Fibroblast of villous mesenchyme (primary cell): Measurements from ENCODE around the gene MAPK1. TPM values are rescaled to one million over a fixed set of nuclear protein-coding genes. Genes with fewer than 3 reads are reported as not detected.
A peak's percentile ranks its signal among the peaks of the same experiment; 100 is the strongest.
"Not testable (repeated sequence)": the region's sequence is repeated elsewhere in the genome, so short reads cannot be mapped to it uniquely, and the experiment has no call there.

ENCODE experiments used
- DNase-seq: peaks from one replicate; pipeline ENCODE4 v3.0.0-alpha.2; 2010; ENCODE audit warnings: low read depth
- H3K4me3 ChIP-seq: 2 replicates; pipeline ENCODE4 v1.5.1; 2011; ENCODE audit warnings: low read depth, mild to moderate bottlenecking, low read length
- total RNA-seq: library from RNA; depleted of rRNA; stranded (reverse); fragments of >200 nt; gene quantifications from 2 replicates; pipeline ENCODE4 v1.2.3, GENCODE V29; 2012
- TF ChIP-seq, protein P1 (sequence below): IDR thresholded peaks from 2 replicates; pipeline ENCODE4 v1.5.1; 2012; ENCODE audit warnings: low read depth, mild to moderate bottlenecking, low read length; ENCODE audit not compliant: insufficient read depth

Gene MAPK1
- total RNA-seq, 1 donor: 51.8 TPM

DNA sequence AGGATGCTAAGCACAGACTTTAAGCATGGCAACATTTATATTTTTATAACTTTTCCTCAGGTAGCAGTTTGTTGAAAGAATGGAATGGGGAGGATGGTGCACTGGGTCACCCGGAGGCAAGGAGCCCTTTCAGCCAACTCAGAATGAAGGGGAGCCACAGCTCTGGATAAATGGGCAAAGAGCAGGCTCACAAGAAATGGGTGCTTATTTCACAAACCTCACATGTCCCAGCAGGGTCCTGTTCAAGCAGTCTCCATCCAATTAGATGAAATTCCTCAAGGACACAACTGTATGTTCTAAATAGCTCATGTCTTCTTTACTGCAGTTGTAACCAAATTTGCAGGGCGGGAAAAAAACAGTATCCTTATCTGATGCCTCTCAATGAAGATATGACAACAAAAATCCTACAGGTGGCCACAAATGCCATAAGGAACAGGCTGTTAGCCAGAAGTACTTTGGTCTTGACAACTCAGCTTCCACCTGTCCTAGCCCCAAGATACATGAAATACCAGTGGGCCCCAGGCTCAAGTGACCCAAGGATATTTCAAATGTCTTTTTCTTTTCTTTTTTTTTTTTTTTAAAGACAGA is 48.2 kb downstream of the MAPK1 start:
- no peak for DNase-seq
- TF ChIP-seq, protein P1, sequence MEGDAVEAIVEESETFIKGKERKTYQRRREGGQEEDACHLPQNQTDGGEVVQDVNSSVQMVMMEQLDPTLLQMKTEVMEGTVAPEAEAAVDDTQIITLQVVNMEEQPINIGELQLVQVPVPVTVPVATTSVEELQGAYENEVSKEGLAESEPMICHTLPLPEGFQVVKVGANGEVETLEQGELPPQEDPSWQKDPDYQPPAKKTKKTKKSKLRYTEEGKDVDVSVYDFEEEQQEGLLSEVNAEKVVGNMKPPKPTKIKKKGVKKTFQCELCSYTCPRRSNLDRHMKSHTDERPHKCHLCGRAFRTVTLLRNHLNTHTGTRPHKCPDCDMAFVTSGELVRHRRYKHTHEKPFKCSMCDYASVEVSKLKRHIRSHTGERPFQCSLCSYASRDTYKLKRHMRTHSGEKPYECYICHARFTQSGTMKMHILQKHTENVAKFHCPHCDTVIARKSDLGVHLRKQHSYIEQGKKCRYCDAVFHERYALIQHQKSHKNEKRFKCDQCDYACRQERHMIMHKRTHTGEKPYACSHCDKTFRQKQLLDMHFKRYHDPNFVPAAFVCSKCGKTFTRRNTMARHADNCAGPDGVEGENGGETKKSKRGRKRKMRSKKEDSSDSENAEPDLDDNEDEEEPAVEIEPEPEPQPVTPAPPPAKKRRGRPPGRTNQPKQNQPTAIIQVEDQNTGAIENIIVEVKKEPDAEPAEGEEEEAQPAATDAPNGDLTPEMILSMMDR: no peak

DNA sequence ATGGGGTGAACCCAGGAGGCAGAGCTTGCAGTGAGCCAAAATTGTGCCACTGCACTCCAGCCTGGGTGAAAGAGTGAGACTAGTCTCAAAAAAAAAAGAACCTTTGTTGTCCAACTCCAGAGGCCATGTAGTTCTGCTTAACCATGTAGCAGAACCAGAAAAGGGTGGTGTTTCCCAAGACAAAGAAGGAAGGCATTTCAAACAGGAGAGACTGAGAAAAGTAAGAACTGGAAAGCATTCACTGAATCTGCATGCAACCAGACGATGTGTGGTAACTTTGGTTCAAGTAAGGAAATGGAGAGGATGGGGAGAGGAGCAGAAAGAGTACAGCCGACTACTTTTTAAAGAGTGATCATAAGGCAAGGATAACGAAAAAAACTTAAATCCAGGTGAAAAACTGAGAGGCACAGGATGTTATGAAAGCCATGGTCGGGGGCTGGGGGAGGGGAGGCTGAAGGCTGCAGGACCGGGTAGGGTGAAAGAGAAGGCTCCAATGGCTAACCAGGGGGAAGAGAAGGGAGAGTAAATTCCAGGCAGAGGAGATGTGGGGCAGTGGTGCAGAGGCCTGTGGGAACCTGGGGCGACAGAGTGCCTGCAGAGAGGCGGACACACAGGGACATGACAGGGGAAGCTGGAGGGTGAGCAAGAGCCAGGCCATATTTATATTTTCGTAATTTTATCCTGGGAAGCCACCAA is 48.8 kb downstream of the MAPK1 start:
- no peak for DNase-seq
- H3K4me3 ChIP-seq: no peak overlapping the region
- TF ChIP-seq, protein P1: no peak

More for the DNA sequence above, 48.2 kb downstream of the MAPK1 start:
- H3K4me3 ChIP-seq: no peak overlapping the region

DNA sequence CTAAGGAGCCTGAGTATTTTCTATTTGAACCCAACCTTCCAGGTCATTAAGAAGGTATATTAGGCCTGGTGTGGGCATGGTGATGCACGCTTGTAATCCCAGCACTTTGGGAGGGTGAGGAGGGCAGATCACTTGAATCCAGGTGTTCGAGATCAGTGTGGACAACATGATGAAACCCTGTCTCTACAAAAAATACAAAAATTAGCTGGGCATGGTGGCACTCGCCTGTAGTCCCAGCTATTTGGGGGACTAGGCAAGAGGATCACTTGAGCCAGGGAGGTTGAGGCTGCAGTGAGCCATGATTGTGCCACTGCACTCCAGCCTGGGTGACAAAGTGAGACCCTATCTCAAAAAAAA is 50.0 kb downstream of the MAPK1 start:
- DNase-seq, H3K4me3 ChIP-seq: not testable (repeated sequence)

DNA sequence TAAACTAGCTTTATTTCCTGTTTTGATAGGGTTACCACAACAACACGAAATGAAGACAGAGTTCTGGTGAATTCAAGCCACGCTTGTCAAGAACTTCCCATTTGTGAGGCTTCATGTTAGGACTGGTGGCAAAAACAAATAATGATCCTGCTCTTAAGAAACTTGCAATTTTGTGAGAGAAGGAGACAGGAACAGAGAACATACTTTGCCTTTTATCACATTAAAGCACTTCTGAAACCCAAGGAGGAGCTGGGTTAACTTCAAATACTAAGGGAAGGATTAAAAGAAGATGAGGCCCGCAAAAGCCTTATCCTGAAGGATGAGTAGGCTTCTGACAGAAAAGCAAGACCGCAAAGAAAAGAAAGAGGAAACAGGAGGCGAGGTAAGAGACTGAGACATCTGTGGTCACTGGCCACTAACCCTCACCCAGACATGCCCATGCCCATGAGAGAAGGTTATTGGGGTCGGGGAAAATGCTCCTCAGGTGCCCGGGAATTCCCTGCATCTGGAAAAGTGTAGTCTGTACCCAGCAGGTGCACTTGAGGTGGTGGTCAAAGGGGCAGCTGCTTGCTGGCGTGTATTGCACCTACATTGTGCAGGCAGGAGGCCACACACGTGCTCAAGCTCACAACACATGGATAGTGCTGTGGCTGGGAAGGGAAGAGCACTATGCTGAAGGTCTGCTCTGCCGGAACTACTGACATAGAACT is 50.5 kb downstream of the MAPK1 start:
- no peak overlapping the region for H3K4me3 ChIP-seq
- TF ChIP-seq, protein P1: no peak
- peak; percentile 92 for DNase-seq

DNA sequence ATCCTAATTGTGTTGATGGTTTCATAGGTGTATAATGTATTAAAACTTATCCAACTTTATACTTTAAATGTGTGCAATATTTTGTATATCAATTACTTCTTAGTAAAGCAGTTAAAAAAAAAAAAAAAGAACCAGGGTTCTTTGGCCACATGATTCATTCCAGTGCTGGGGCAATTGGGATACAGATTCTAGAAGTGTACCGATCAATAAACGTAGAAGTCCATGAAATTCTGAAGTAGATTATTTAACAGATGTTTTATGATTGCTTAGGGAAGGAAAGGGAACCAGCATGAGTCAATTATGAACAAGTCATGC is 51.0 kb downstream of the MAPK1 start:
- no peak for DNase-seq
- no peak overlapping the region for H3K4me3 ChIP-seq
- TF ChIP-seq, protein P1: no peak

DNA sequence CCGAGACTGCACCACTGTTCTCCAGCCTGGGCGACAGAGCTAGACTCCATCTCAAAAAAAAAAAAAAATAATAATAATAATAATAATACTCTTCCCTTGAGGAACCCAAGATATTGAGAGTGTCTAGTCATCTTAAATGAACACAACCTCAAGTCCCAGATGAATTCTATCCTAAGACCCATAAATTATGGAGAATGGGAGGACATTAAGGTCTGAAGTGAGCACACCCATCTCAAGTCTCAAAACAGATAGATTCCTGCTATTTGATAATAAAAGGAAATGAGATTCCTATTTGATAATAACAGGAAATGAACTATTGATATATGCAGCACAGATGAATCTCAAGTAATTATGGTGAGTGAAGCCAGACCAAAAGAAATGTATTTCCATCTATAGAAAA is 51.5 kb downstream of the MAPK1 start:
- TF ChIP-seq, protein P1: no peak

DNA sequence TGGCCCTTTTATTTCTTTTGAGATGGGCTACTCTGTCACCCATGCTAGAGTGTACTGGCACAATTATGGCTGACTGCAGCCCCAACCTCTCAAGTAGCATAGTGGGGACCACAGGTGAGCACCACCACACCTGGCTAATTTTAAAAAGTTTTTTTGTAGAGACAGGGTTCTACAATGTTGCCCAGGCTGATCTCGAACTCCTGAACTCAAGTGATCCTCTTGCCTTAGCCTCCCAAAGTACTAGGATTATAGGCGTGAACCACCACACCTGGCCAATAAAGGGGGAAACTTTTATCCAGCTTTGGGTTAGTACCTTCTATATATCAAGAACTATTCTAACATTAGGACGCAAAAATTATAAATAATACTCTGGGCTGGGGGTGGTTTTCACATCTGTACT is 52.1 kb downstream of the MAPK1 start:
- H3K4me3 ChIP-seq: no peak overlapping the region
- no peak for DNase-seq
- TF ChIP-seq, protein P1: no peak

More for the DNA sequence above, 51.5 kb downstream of the MAPK1 start:
- H3K4me3 ChIP-seq: no peak overlapping the region
- DNase-seq: no peak
